Testis (tissue), 5 donors: ENCODE measurements around the gene IRF1. TPM values are rescaled to one million over a fixed set of nuclear protein-coding genes. Genes with fewer than 3 reads are reported as not detected.
A peak's percentile ranks its signal among the peaks of the same experiment; 100 is the strongest.

Experiments
- DNase-seq: peaks from one replicate; pipeline ENCODE4 v3.0.0-alpha.2; 2019
- H3K27ac ChIP-seq, 2 donors: fragments of 200-600 bp; sonication (generic); one replicate each; pipeline ENCODE4 v1.5.1; 2019
- H3K27me3 ChIP-seq: fragments of 200-600 bp; sonication (generic); one replicate; pipeline ENCODE4 v1.5.1; 2019
- H3K36me3 ChIP-seq: fragments of 200-600 bp; sonication (generic); one replicate; pipeline ENCODE4 v1.5.1; 2017; ENCODE audit warnings: low read depth; ENCODE audit errors: missing control alignments
- H3K4me1 ChIP-seq: fragments of 200-600 bp; sonication (generic); one replicate; pipeline ENCODE4 v1.5.1; 2019
- H3K4me3 ChIP-seq, 2 donors: fragments of 200-600 bp; sonication (generic); one replicate each; pipeline ENCODE4 v1.5.1; 2017 to 2019
- H3K9me3 ChIP-seq: fragments of 200-600 bp; sonication (generic); one replicate; pipeline ENCODE4 v1.5.1; 2017
- CTCF ChIP-seq, 3 experiments: fragments of 450-650 bp in 2 of 3; fragments of 200-600 bp in 1 of 3; sonication (generic) in 1 of 3; IDR thresholded peaks; one replicate each; pipeline ENCODE4 v1.5.1; 2016 to 2019; ENCODE audit warnings: antibody characterized with exemption in 3 of 3, mild to moderate bottlenecking in 2 of 3, moderate library complexity in 1 of 3
- POLR2A ChIP-seq: fragments of 450-650 bp; IDR thresholded peaks from one replicate; pipeline ENCODE4 v1.6.1; 2017; ENCODE audit warnings: antibody characterized with exemption, mild to moderate bottlenecking, moderate library complexity
- WGBS, 2 donors: methylation state at CpG; one replicate each; pipeline ENCODE4 v1.1.5; 2018; 5-methylcytosine and 5-hydroxymethylcytosine counted together
- intact Hi-C: fragments of 100-400 bp; cut with DNase I; formaldehyde crosslinking; loops from one replicate; pipeline ENCODE4 v1.15.1; 2023; ENCODE audit warnings: low total_unique reads
- long read RNA-seq, 2 donors: transcript quantifications; one replicate each; lab custom pipeline, GENCODE V29; 2026
- polyA plus RNA-seq: library from polyadenylated mRNA; stranded (reverse); fragments of 350-450 nt; fragmentation: Illumina TruSeq; extraction: RNeasy Lipid Tissue Mini Kit (QIAGEN cat#74804); gene quantifications from one replicate; pipeline ENCODE4 v1.2.3, GENCODE V29; 2014; ENCODE audit warnings: low read depth, low replicate concordance; ENCODE audit not compliant: insufficient read depth
- total RNA-seq, 2 donors: library from RNA; depleted of rRNA; stranded (reverse); fragments of >200 nt; gene quantifications; one replicate each; pipeline ENCODE4 v1.2.3, GENCODE V29; 2016

The IRF1 gene
- total RNA-seq (10 to 100 TPM; 20.2 to 22.5 TPM), polyA plus RNA-seq (31.7 TPM)
- long read RNA-seq, donor 1, partial matches to known transcripts: 0 of 1 reads
- long read RNA-seq, donor 1, other reads (novel, unspliced or antisense): 0 of 1 reads
- long read RNA-seq, donor 2, partial matches to known transcripts: 0 of 3 reads
- long read RNA-seq, donor 2, other reads (novel, unspliced or antisense): 0 of 3 reads

- 0 to 1% methylated on average over 14 to 63 of the region's 87 CpGs for WGBS, 2 donors
- Histone ChIP-seq H3K4me1 (peaks cover 37% of the 10 kb centered on the region), H3K9me3 (no peaks in the 10 kb centered on the region), H3K27ac (peak within 1 kb of the TSS; percentile 91 to 92), H3K27me3 (no peaks in the 10 kb centered on the region), H3K4me3 (peak within 1 kb of the TSS; percentile 65 to 72), H3K36me3 (no peaks in the 10 kb centered on the region)
- no peak for TF ChIP-seq CTCF (IDR thresholded peaks at IDR 0.05)
- TF ChIP-seq POLR2A: no peak
- intact Hi-C loops: loop anchor here (5.0 to 10.0 kb wide), 2 partner anchors 73 to 216 kb away; no protein-coding TSS in a partner anchor
- peak; percentile 96 for DNase-seq
These were observed at the start of gene IRF1 for GRCh38 chr5:132490484-132491367. IRF1 (minus strand) TSS chr5:132490773; CDS start chr5:132489478, 1,295 bp downstream.

- no peaks in the 10 kb centered on the region for H3K9me3 ChIP-seq
- intact Hi-C loops: no loop called here
- no peaks in the 10 kb centered on the region for H3K36me3 ChIP-seq
- no peak for DNase-seq
- H3K4me3 ChIP-seq: no peak overlapping the region
- H3K27ac ChIP-seq: no peak overlapping the region
- 84 to 90% methylated on average over 5 of the region's 5 CpGs for WGBS, 2 donors
- TF ChIP-seq POLR2A: no peak
- no peak for TF ChIP-seq CTCF (IDR thresholded peaks at IDR 0.05)
- H3K4me1 ChIP-seq: no peaks in the 10 kb centered on the region
- H3K27me3 ChIP-seq: no peaks in the 10 kb centered on the region
These were observed 49.6 kb upstream of the IRF1 start for GRCh38 chr5:132540149-132540548.

- no peak for TF ChIP-seq POLR2A
- H3K4me3 ChIP-seq: no peak overlapping the region
- no peaks in the 10 kb centered on the region for H3K9me3 ChIP-seq
- no peak overlapping the region for H3K27ac ChIP-seq
- no peaks in the 10 kb centered on the region for H3K4me1 ChIP-seq
- H3K27me3 ChIP-seq: no peaks in the 10 kb centered on the region
- no peaks in the 10 kb centered on the region for H3K36me3 ChIP-seq
- DNase-seq: no peak
- 81 to 91% methylated on average over 4 of the region's 4 CpGs for WGBS, 2 donors
- intact Hi-C loops: no loop called here
These were observed 49.1 kb upstream of the IRF1 start for GRCh38 chr5:132539716-132540115.

GRCh38 chr5:132530946-132531345, 40.4 kb upstream of the IRF1 start:
- DNase-seq: no peak
- 86 to 88% methylated on average over 4 of the region's 4 CpGs for WGBS, 2 donors
- no peak overlapping the region for H3K27ac ChIP-seq
- no peaks in the 10 kb centered on the region for H3K9me3 ChIP-seq
- H3K36me3 ChIP-seq: no peaks in the 10 kb centered on the region
- no peaks in the 10 kb centered on the region for H3K27me3 ChIP-seq
- intact Hi-C loops: no loop called here
- no peak overlapping the region for H3K4me3 ChIP-seq
- no peak for TF ChIP-seq POLR2A
- TF ChIP-seq CTCF (IDR thresholded peaks at IDR 0.05): no peak
- no peaks in the 10 kb centered on the region for H3K4me1 ChIP-seq

GRCh38 chr5:132528866-132529634, 38.5 kb upstream of the IRF1 start:
- DNase-seq: no peak
- TF ChIP-seq POLR2A (no peak), CTCF (IDR thresholded peaks at IDR 0.05) (no peak)
- no peaks in the 10 kb centered on the region for H3K9me3 ChIP-seq
- no peak overlapping the region for H3K27ac ChIP-seq
- H3K4me3 ChIP-seq: no peak overlapping the region
- H3K27me3 ChIP-seq: no peaks in the 10 kb centered on the region
- intact Hi-C loops: no loop called here
- 72 to 89% methylated on average over 6 of the region's 6 CpGs for WGBS, 2 donors
- H3K4me1 ChIP-seq: no peaks in the 10 kb centered on the region
- no peaks in the 10 kb centered on the region for H3K36me3 ChIP-seq
